Subcutaneous abdominal adipose tissue (tissue), 5 donors: Measurements from ENCODE around the gene RET.

Source experiments
- H3K27ac ChIP-seq: one replicate; pipeline ENCODE4 v1.7.0; 2013; ENCODE audit warnings: low read depth, mild to moderate bottlenecking, inconsistent platforms, low read length, moderate library complexity
- H3K27me3 ChIP-seq, 5 donors: one replicate each; pipeline ENCODE4 v1.7.0; 2013; ENCODE audit warnings: low read length in 5 of 5, inconsistent platforms in 1 of 5; ENCODE audit not compliant: control insufficient read depth in 5 of 5, insufficient read depth in 4 of 5
- H3K36me3 ChIP-seq, 5 donors: one replicate each; pipeline ENCODE4 v1.7.0; 2013; ENCODE audit warnings: low read length in 5 of 5; ENCODE audit not compliant: control insufficient read depth in 5 of 5, insufficient read depth in 5 of 5
- H3K4me1 ChIP-seq, 5 donors: one replicate each; pipeline ENCODE4 v1.7.0; 2013; ENCODE audit warnings: low read length in 5 of 5, mild to moderate bottlenecking in 3 of 5, moderate library complexity in 1 of 5; ENCODE audit not compliant: control insufficient read depth in 5 of 5, insufficient read depth in 5 of 5
- H3K4me3 ChIP-seq, 5 donors: one replicate each; pipeline ENCODE4 v1.7.0; 2013; ENCODE audit warnings: low read length in 5 of 5, low read depth in 1 of 5
- H3K9ac ChIP-seq, 5 donors: one replicate each; pipeline ENCODE4 v1.7.0; 2013; ENCODE audit warnings: low read length in 5 of 5, mild to moderate bottlenecking in 4 of 5, moderate library complexity in 3 of 5
- H3K9me3 ChIP-seq, 5 donors: one replicate each; pipeline ENCODE4 v1.7.0; 2013; ENCODE audit warnings: low read length in 5 of 5; ENCODE audit not compliant: control insufficient read depth in 5 of 5
- donor health status: healthy.
- donor health status: healthy.
- donor health status: healthy.
- donor health status: healthy.
- donor health status: healthy.

Gene RET

GRCh38 chr10:43111921-43112607 is 35.2 kb downstream of the RET start:
- no peak overlapping the region for H3K27ac ChIP-seq
- no peak overlapping the region for H3K4me3 ChIP-seq
- H3K36me3 ChIP-seq: no peaks in the 10 kb centered on the region
- no peaks in the 10 kb centered on the region for H3K27me3 ChIP-seq
- H3K9me3 ChIP-seq: no peaks in the 10 kb centered on the region
- H3K9ac ChIP-seq: no peak overlapping the region
- peaks cover 0 to 4% (median 0%) of the 10 kb centered on the region in 5 donors for H3K4me1 ChIP-seq

- no peaks in the 10 kb centered on the region for H3K9me3 ChIP-seq
- H3K27me3 ChIP-seq: no peaks in the 10 kb centered on the region
- no peak overlapping the region for H3K4me3 ChIP-seq
- no peak overlapping the region for H3K9ac ChIP-seq
- no peak overlapping the region for H3K27ac ChIP-seq
- no peaks in the 10 kb centered on the region for H3K36me3 ChIP-seq
- H3K4me1 ChIP-seq: peaks cover 0 to 4% (median 0%) of the 10 kb centered on the region in 5 donors
Measured at GRCh38 chr10:43112608-43112961, 35.7 kb downstream of the RET start.

GRCh38 chr10:43113201-43114087 is 36.6 kb downstream of the RET start:
- H3K4me1 ChIP-seq: peaks cover 0 to 4% (median 0%) of the 10 kb centered on the region in 5 donors
- H3K27ac ChIP-seq: no peak overlapping the region
- no peak overlapping the region for H3K4me3 ChIP-seq
- no peaks in the 10 kb centered on the region for H3K36me3 ChIP-seq
- H3K27me3 ChIP-seq: no peaks in the 10 kb centered on the region
- H3K9ac ChIP-seq: no peak overlapping the region
- H3K9me3 ChIP-seq: no peaks in the 10 kb centered on the region

GRCh38 chr10:43114088-43114742 is 37.3 kb downstream of the RET start:
- Histone ChIP-seq H3K36me3 (no peaks in the 10 kb centered on the region), H3K27ac (no peak overlapping the region), H3K9me3 (no peaks in the 10 kb centered on the region), H3K4me1 (peaks cover 0 to 4% (median 0%) of the 10 kb centered on the region in 5 donors), H3K27me3 (no peaks in the 10 kb centered on the region), H3K4me3 (no peak overlapping the region), H3K9ac (no peak overlapping the region)

- H3K36me3 ChIP-seq: no peaks in the 10 kb centered on the region
- H3K27me3 ChIP-seq: no peaks in the 10 kb centered on the region
- H3K9ac ChIP-seq: no peak overlapping the region
- H3K4me1 ChIP-seq: peaks cover 0 to 4% (median 0%) of the 10 kb centered on the region in 5 donors
- H3K9me3 ChIP-seq: no peaks in the 10 kb centered on the region
- H3K27ac ChIP-seq: no peak overlapping the region
- H3K4me3 ChIP-seq: no peak overlapping the region
Measured at GRCh38 chr10:43114743-43115611, 38.1 kb downstream of the RET start.

GRCh38 chr10:43115881-43116595 is 39.2 kb downstream of the RET start:
- Histone ChIP-seq H3K9ac (no peak overlapping the region), H3K36me3 (no peaks in the 10 kb centered on the region), H3K4me1 (peaks cover 0 to 9% (median 1%) of the 10 kb centered on the region in 5 donors), H3K9me3 (no peaks in the 10 kb centered on the region), H3K4me3 (no peak overlapping the region), H3K27me3 (no peaks in the 10 kb centered on the region), H3K27ac (no peak overlapping the region)

- Histone ChIP-seq H3K27me3 (no peaks in the 10 kb centered on the region), H3K9me3 (no peaks in the 10 kb centered on the region), H3K9ac (no peak overlapping the region), H3K27ac (no peak overlapping the region), H3K4me1 (peaks cover 0 to 14% (median 7%) of the 10 kb centered on the region in 5 donors), H3K36me3 (no peaks in the 10 kb centered on the region), H3K4me3 (no peak overlapping the region)
Measured at GRCh38 chr10:43116596-43116995, 39.7 kb downstream of the RET start.

- H3K36me3 ChIP-seq: no peaks in the 10 kb centered on the region
- H3K9ac ChIP-seq: no peak overlapping the region
- H3K9me3 ChIP-seq: no peaks in the 10 kb centered on the region
Measured at GRCh38 chr10:43117031-43117776, 40.3 kb downstream of the RET start.

More at GRCh38 chr10:43117031-43117776, 40.3 kb downstream of the RET start:
- H3K4me1 ChIP-seq: peaks cover 0 to 20% (median 11%) of the 10 kb centered on the region in 5 donors
- no peaks in the 10 kb centered on the region for H3K27me3 ChIP-seq
- H3K4me3 ChIP-seq: no peak overlapping the region
- H3K27ac ChIP-seq: no peak overlapping the region
